Measurements from ENCODE around the gene TNFAIP8. TPM values are rescaled to one million over a fixed set of nuclear protein-coding genes. Genes with fewer than 3 reads are reported as not detected.
"Not testable (repeated sequence)": the region's sequence is repeated elsewhere in the genome, so short reads cannot be mapped to it uniquely, and the experiment has no call there.

TNFAIP8 gene
- total and polyA plus RNA-seq, 8 donors = 5.7 to 14.2 (median 8.4) TPM

- no peak for FAIRE-seq
- peak in 3 of 4 donors; percentile 8 to 54 (median 37) for ATAC-seq
These were observed 62.2 kb downstream of the TNFAIP8 start for GRCh38 chr5:119417891-119418605.

GRCh38 chr5:119418606-119419100 lies 62.8 kb downstream of the TNFAIP8 start:
- no peak overlapping the region for H3K4me3 ChIP-seq
- TF ChIP-seq CTCF (IDR thresholded peaks at IDR 0.05) = no peak
- no peak overlapping the region for H3K27ac ChIP-seq
- ATAC-seq (peak in 3 of 4 donors; percentile 57 to 86 (median 85)), FAIRE-seq (no peak), DNase-seq (no peak)
- H3K4me1 ChIP-seq = no peaks in the 10 kb centered on the region
- H3K36me3 ChIP-seq = no peaks in the 10 kb centered on the region
- no peaks in the 10 kb centered on the region for H3K9me3 ChIP-seq
- intact Hi-C loops (cut with DNase I) = loop anchor here in 1 of 3 donors (10.0 kb wide), 1 partner anchor 264 kb away; no protein-coding TSS in a partner anchor
- 41 to 46% methylated on average over 2 of the region's 2 CpGs for WGBS, 2 donors
- no peaks in the 10 kb centered on the region for H3K27me3 ChIP-seq

More at GRCh38 chr5:119417891-119418605, 62.2 kb downstream of the TNFAIP8 start:
- Histone ChIP-seq H3K27me3 (no peaks in the 10 kb centered on the region), H3K4me1 (no peaks in the 10 kb centered on the region), H3K36me3 (no peaks in the 10 kb centered on the region), H3K4me3 (no peak overlapping the region), H3K27ac (no peak overlapping the region), H3K9me3 (no peaks in the 10 kb centered on the region)
- intact Hi-C loops (cut with DNase I) = loop anchor here in 1 of 3 donors (10.0 kb wide), 1 partner anchor 263 kb away; no protein-coding TSS in a partner anchor
- DNase-seq = no peak
- 78 to 79% methylated on average over 5 of the region's 5 CpGs for WGBS, 2 donors
- no peak for TF ChIP-seq CTCF (IDR thresholded peaks at IDR 0.05)

- Histone ChIP-seq H3K4me1 (no peaks in the 10 kb centered on the region), H3K9me3 (no peaks in the 10 kb centered on the region), H3K4me3 (no peak overlapping the region), H3K27ac (peak overlapping the region in 1 of 4 donors; percentile 16), H3K27me3 (no peaks in the 10 kb centered on the region), H3K36me3 (no peaks in the 10 kb centered on the region)
- ATAC-seq = peak in 2 of 4 donors; percentile 39 to 56
- no peak for DNase-seq
- FAIRE-seq = no peak
- intact Hi-C loops (cut with DNase I) = no loop called here
- WGBS, 2 donors = 54 to 62% methylated on average over 3 of the region's 3 CpGs
- no peak for TF ChIP-seq CTCF (IDR thresholded peaks at IDR 0.05)
These were observed 64.3 kb downstream of the TNFAIP8 start for GRCh38 chr5:119420169-119420568.

- Histone ChIP-seq H3K36me3 (no peaks in the 10 kb centered on the region), H3K4me3 (no peak overlapping the region), H3K9me3 (no peaks in the 10 kb centered on the region), H3K4me1 (peaks cover 0 to 6% (median 0%) of the 10 kb centered on the region in 3 donors), H3K27me3 (no peaks in the 10 kb centered on the region), H3K27ac (no peak overlapping the region)
- WGBS, 2 donors = 95 to 100% methylated on average over 3 of the region's 3 CpGs
- no peak for TF ChIP-seq CTCF (IDR thresholded peaks at IDR 0.05)
- intact Hi-C loops (cut with DNase I) = no loop called here
- DNase-seq (no peak), ATAC-seq (peak in 2 of 4 donors; percentile 50 to 66), FAIRE-seq (no peak)
These were observed 70.2 kb downstream of the TNFAIP8 start for GRCh38 chr5:119426057-119426456.

- Histone ChIP-seq H3K36me3 (no peaks in the 10 kb centered on the region), H3K4me1 (peaks cover 0 to 6% (median 0%) of the 10 kb centered on the region in 3 donors), H3K9me3 (no peaks in the 10 kb centered on the region), H3K27me3 (no peaks in the 10 kb centered on the region), H3K4me3 (no peak overlapping the region), H3K27ac (no peak overlapping the region)
- WGBS, 2 donors = 72 to 79% methylated on average over 2 of the region's 2 CpGs
- no peak for TF ChIP-seq CTCF (IDR thresholded peaks at IDR 0.05)
- intact Hi-C loops (cut with DNase I) = no loop called here
- DNase-seq = no peak
- peak in 3 of 4 donors; percentile 44 to 72 (median 51) for ATAC-seq
- no peak for FAIRE-seq
These were observed 71.2 kb downstream of the TNFAIP8 start for GRCh38 chr5:119427060-119427459.

- H3K4me1 ChIP-seq; H3K27me3 ChIP-seq; H3K4me3 ChIP-seq; H3K27ac ChIP-seq; H3K9me3 ChIP-seq; FAIRE-seq; DNase-seq; H3K36me3 ChIP-seq; intact Hi-C loops (cut with DNase I): not testable (repeated sequence)
- ATAC-seq = peak in 1 of 4 donors; percentile 14
- 52% methylated on average over 4 of the region's 4 CpGs for WGBS, 2 donors
These were observed 71.8 kb downstream of the TNFAIP8 start for GRCh38 chr5:119427596-119427995.

- H3K27me3 ChIP-seq; H3K36me3 ChIP-seq; DNase-seq; H3K9me3 ChIP-seq; H3K4me1 ChIP-seq; intact Hi-C loops (cut with DNase I); H3K27ac ChIP-seq; H3K4me3 ChIP-seq; ATAC-seq; FAIRE-seq: not testable (repeated sequence)
- WGBS, 2 donors = 75 to 93% methylated on average over 1 of the region's 1 CpG
These were observed 72.3 kb downstream of the TNFAIP8 start for GRCh38 chr5:119428166-119428565.
